Hepatocyte (in vitro differentiated cells): ENCODE data around the gene ISOC1. TPM values are rescaled to one million over a fixed set of nuclear protein-coding genes. Genes with fewer than 3 reads are reported as not detected.

Source experiments
- DNase-seq: peaks from one replicate; pipeline ENCODE4 v3.0.0-alpha.2; 2016; ENCODE audit warnings: low spot score
- H2AFZ ChIP-seq: fragments of 200-600 bp; sonication (generic); 2 replicates; pipeline ENCODE4 v1.6.0; 2016; ENCODE audit warnings: antibody characterized with exemption, mild to moderate bottlenecking
- H3K27ac ChIP-seq: fragments of 200-600 bp; sonication (generic); 2 replicates; pipeline ENCODE4 v1.5.1; 2016; ENCODE audit warnings: mild to moderate bottlenecking
- H3K27me3 ChIP-seq: fragments of 200-600 bp; sonication (generic); 2 replicates; pipeline ENCODE4 v1.6.1; 2016
- H3K36me3 ChIP-seq: fragments of 200-600 bp; sonication (generic); replicated peaks from 2 replicates; pipeline ENCODE4 v1.5.1; 2016; ENCODE audit warnings: low read depth; ENCODE audit not compliant: insufficient read depth
- H3K4me1 ChIP-seq: fragments of 200-600 bp; sonication (generic); 2 replicates; pipeline ENCODE4 v1.5.1; 2016; ENCODE audit warnings: mild to moderate bottlenecking, moderate library complexity; ENCODE audit not compliant: insufficient read depth
- H3K4me2 ChIP-seq: fragments of 200-600 bp; sonication (generic); 2 replicates; pipeline ENCODE4 v1.6.0; 2016
- H3K4me3 ChIP-seq: fragments of 200-600 bp; sonication (generic); 2 replicates; pipeline ENCODE4 v1.5.1; 2016; ENCODE audit warnings: mild to moderate bottlenecking
- H3K79me2 ChIP-seq: fragments of 200-600 bp; sonication (generic); 2 replicates; pipeline ENCODE4 v1.6.0; 2017; ENCODE audit warnings: mild to moderate bottlenecking
- H3K9me2 ChIP-seq: fragments of 200-600 bp; sonication (generic); replicated peaks from 2 replicates; pipeline ENCODE4 v1.6.0; 2017; ENCODE audit warnings: mild to moderate bottlenecking; ENCODE audit not compliant: insufficient read depth
- H3K9me3 ChIP-seq: fragments of 200-600 bp; sonication (generic); 2 replicates; pipeline ENCODE4 v1.5.1; 2016; ENCODE audit warnings: low read depth, mild to moderate bottlenecking
- H4K20me1 ChIP-seq: fragments of 200-600 bp; sonication (generic); 2 replicates; pipeline ENCODE4 v1.6.0; 2016; ENCODE audit warnings: mild to moderate bottlenecking; ENCODE audit not compliant: insufficient read depth, poor library complexity, severe bottlenecking
- CTCF ChIP-seq: fragments of 200-600 bp; sonication (generic); IDR thresholded peaks from 2 replicates; pipeline ENCODE4 v1.5.1; 2016; ENCODE audit warnings: antibody characterized with exemption, mild to moderate bottlenecking; ENCODE audit not compliant: poor library complexity
- EZH2 ChIP-seq: fragments of 200-600 bp; sonication (generic); IDR thresholded peaks from 2 replicates; pipeline ENCODE4 v1.6.1; 2016; ENCODE audit warnings: antibody characterized with exemption, mild to moderate bottlenecking, borderline replicate concordance
- EZH2phosphoT487 ChIP-seq: fragments of 200-600 bp; sonication (generic); IDR thresholded peaks from one replicate; pipeline ENCODE4 v1.6.1; 2018; ENCODE audit warnings: antibody characterized with exemption, mild to moderate bottlenecking, low read depth, moderate library complexity; ENCODE audit not compliant: unreplicated experiment, severe bottlenecking
- WGBS: methylation state at CpG from one replicate; pipeline ENCODE4 v1.1.6; 2016; ENCODE audit warnings: low lambda C conversion rate; ENCODE audit errors: missing lambda C conversion rate; 5-methylcytosine and 5-hydroxymethylcytosine counted together
- polyA plus RNA-seq: library from polyadenylated mRNA; unstranded; fragments of >200 nt; fragmentation: Nextera tagmentation; extraction: Ambion mirVana; gene quantifications from 2 replicates; pipeline ENCODE4 v1.2.1, GENCODE V29; 2016
- total RNA-seq: library from RNA; depleted of rRNA; stranded (reverse); fragments of >200 nt; gene quantifications from 2 replicates; pipeline ENCODE4 v1.2.3, GENCODE V29; 2014

Gene ISOC1
- total and polyA plus RNA-seq, 2 experiments from 2014 or later = 59.8 to 67.3 TPM

GRCh38 chr5:129049126-129049799 is 45.3 kb upstream of the ISOC1 start:
- no peak overlapping the region for H3K4me3 ChIP-seq
- no peak for DNase-seq
- TF ChIP-seq CTCF (no peak), EZH2 (no peak), EZH2phosphoT487 (no peak)
- no peaks in the 10 kb centered on the region for H3K4me1 ChIP-seq
- no peak overlapping the region for H3K27ac ChIP-seq
- no peak overlapping the region for H2AFZ ChIP-seq
- H3K4me2 ChIP-seq = no peak overlapping the region
- no peaks in the 10 kb centered on the region for H3K9me2 ChIP-seq
- H3K9me3 ChIP-seq = peaks cover 3% of the 10 kb centered on the region
- H3K27me3 ChIP-seq = no peaks in the 10 kb centered on the region
- H3K79me2 ChIP-seq = no peaks in the 10 kb centered on the region
- WGBS = 53% methylated on average over 2 of the region's 2 CpGs
- no peaks in the 10 kb centered on the region for H3K36me3 ChIP-seq
- H4K20me1 ChIP-seq = no peaks in the 10 kb centered on the region

- no peaks in the 10 kb centered on the region for H3K9me2 ChIP-seq
These were observed 43.3 kb upstream of the ISOC1 start for GRCh38 chr5:129051283-129051682.

GRCh38 chr5:129053438-129053837 is 41.1 kb upstream of the ISOC1 start:
- Histone ChIP-seq H3K9me2 (no peaks in the 10 kb centered on the region), H3K27ac (no peak overlapping the region), H4K20me1 (no peaks in the 10 kb centered on the region), H3K9me3 (peaks cover 8% of the 10 kb centered on the region), H3K4me2 (no peak overlapping the region), H2AFZ (no peak overlapping the region), H3K4me3 (no peak overlapping the region), H3K4me1 (no peaks in the 10 kb centered on the region), H3K27me3 (no peaks in the 10 kb centered on the region), H3K79me2 (no peaks in the 10 kb centered on the region), H3K36me3 (no peaks in the 10 kb centered on the region)
- TF ChIP-seq EZH2phosphoT487 (no peak), CTCF (peak; percentile 34), EZH2 (no peak)
- DNase-seq = no peak

More at GRCh38 chr5:129051283-129051682, 43.3 kb upstream of the ISOC1 start:
- WGBS = 67% methylated on average over 4 of the region's 4 CpGs
- Histone ChIP-seq H2AFZ (no peak overlapping the region), H3K27me3 (no peaks in the 10 kb centered on the region), H3K4me3 (no peak overlapping the region), H3K4me1 (no peaks in the 10 kb centered on the region), H3K9me3 (no peaks in the 10 kb centered on the region), H4K20me1 (no peaks in the 10 kb centered on the region), H3K27ac (no peak overlapping the region), H3K79me2 (no peaks in the 10 kb centered on the region), H3K4me2 (no peak overlapping the region), H3K36me3 (no peaks in the 10 kb centered on the region)
- TF ChIP-seq EZH2 = no peak
- TF ChIP-seq EZH2phosphoT487 = no peak
- no peak for DNase-seq

GRCh38 chr5:129057329-129057728 is 37.2 kb upstream of the ISOC1 start:
- DNase-seq = no peak
- Histone ChIP-seq H3K36me3 (no peaks in the 10 kb centered on the region), H4K20me1 (no peaks in the 10 kb centered on the region), H3K27ac (no peak overlapping the region), H3K79me2 (no peaks in the 10 kb centered on the region), H3K4me1 (no peaks in the 10 kb centered on the region), H3K27me3 (peaks cover 3% of the 10 kb centered on the region), H2AFZ (no peak overlapping the region), H3K9me3 (peaks cover 8% of the 10 kb centered on the region), H3K9me2 (no peaks in the 10 kb centered on the region), H3K4me3 (no peak overlapping the region), H3K4me2 (no peak overlapping the region)
- TF ChIP-seq EZH2phosphoT487 (no peak), CTCF (no peak), EZH2 (no peak)
- WGBS = 95% methylated on average over 3 of the region's 3 CpGs
